CD4-positive, alpha-beta T cell treated with Interleukin-6 for 4 hours (primary cell): Measurements from ENCODE around the gene WDSUB1.

ENCODE experiments used
- DNase-seq: peaks from one replicate; pipeline ENCODE4 v3.0.0-alpha.2; 2020; ENCODE audit warnings: mixed read lengths

Gene WDSUB1

GRCh38 chr2:159265171-159265576 is 21.3 kb downstream of the WDSUB1 start:
- DNase-seq: no peak

- no peak for DNase-seq
Measured at GRCh38 chr2:159262904-159263303, 23.6 kb downstream of the WDSUB1 start.

GRCh38 chr2:159262226-159262625 is 24.3 kb downstream of the WDSUB1 start:
- DNase-seq: no peak

GRCh38 chr2:159256159-159256558 is 30.3 kb downstream of the WDSUB1 start:
- DNase-seq: no peak

DNA sequence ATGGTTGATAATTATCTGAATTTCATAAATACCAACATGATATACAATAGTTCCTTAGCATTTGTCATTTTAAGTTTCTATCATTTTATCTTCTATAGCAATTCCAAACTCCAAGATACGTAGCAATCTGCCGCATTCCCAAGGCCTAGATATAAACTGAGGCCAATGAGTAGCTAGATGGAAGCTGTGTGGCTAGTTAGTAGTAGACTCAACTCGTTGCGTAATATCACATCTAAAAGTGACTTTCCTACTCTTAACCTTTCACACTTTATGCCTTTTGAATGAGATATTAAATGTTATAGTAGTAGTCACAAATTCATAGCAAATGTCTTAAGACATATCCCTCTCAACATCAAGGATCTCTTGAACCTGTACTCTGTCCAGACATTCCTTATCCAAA is 33.6 kb downstream of the WDSUB1 start:
- no peak for DNase-seq

GRCh38 chr2:159251296-159252173 is 35.0 kb downstream of the WDSUB1 start:
- DNase-seq: no peak

GRCh38 chr2:159249990-159250715 is 36.4 kb downstream of the WDSUB1 start:
- no peak for DNase-seq

GRCh38 chr2:159246325-159246988 is 40.0 kb downstream of the WDSUB1 start:
- no peak for DNase-seq

DNA sequence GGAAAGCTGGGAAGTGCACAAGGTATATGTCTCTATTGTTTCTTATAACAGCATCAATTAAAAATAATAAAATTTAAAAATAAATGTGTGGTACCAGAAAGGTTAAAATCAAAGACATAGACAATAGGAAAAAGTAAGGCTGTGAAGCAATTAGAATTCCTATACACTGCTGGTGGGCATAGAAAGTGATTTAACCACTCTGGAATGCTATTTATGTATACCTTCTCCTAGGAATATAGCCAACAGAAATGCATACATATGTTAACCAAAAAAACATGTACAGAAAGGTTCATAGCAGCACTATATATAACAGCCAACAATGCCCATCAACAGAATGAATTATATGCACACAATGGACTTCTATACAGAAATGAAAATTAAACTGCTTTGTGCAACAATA is 43.0 kb downstream of the WDSUB1 start:
- DNase-seq: no peak

DNA sequence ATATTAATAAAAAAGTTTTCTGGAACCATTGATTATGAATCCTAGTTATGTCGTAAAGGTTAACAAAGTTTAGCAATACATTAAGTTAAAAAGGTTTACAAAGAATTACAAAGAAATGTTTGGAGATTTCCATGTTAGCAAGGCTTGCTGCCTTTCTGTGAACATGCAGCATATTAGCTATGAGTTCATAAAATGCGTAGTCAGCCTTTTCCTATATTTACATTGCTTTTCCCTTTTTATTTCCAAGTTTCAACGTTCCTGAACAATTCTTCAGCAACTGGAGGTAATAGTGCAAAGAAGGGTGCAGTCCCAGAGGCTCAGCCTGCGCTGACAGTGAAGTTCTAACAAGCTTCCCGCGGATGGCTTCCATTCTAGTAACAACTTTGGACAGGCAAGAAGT is 51.6 kb downstream of the WDSUB1 start:
- no peak for DNase-seq

DNA sequence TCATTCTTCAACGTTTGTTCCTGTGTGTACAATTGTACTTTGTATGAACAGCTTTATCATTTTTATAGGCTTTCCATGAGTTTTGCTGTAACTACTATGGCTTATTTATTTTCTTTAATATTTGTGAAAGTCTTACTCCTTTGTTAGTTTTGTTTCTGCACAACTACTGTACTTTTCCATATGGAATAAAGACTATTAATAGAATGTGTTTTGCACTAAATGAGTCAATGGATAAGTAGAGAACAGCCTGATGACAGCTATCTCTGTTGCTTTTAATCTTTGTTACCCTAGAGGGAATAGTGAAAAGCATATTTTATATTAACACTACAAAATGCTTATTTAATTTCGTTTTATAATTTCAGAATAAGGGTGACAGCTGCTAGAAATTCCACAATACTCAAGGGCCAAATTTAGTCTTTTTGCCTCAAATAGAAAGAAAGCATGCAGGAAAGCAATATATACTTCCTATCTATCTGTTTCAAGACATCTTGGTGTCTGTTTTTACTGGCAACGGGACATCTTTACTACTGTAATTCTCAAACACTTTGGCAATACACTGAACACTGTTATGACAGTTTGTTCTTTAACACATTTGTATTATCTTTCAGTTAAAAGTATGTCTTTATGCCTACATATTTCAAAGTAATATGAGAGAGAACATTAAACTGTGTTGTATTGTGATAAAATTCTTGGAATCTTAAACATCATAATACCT is 53.9 kb downstream of the WDSUB1 start:
- DNase-seq: no peak

DNA sequence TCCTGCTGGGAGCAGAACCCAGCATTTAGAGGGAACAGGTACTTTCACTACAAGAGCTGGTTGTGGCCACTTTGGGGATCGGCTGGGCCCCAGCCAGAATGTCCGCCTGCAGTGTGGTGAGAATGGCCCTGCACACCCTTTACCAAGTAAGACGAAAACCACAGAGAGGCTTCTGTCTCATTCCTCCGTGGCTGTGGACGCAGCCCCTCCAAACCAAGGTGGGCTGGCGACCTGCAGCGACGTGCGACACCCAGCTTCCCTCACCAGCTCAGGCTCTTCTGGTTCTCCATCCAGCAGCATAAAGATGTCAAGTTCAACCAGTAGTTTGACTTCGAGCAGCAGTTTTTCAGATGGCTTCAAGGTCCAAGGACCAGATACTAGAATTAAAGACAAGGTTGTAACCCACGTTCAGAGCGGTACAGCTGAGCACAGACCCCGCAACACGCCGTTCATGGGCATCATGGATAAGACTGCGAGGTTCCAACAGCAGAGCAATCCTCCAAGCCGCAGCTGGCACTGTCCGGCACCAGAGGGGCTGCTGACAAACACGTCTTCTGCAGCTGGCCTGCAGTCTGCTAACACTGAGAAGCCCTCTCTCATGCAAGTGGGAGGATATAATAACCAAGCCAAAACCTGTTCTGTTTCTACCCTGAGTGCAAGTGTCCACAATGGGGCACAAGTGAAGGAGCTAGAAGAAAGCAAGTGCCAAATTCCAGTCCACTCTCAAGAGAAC is 56.2 kb downstream of the WDSUB1 start:
- no peak for DNase-seq

GRCh38 chr2:159229476-159230144 is 56.9 kb downstream of the WDSUB1 start:
- DNase-seq: no peak

- no peak for DNase-seq
Measured at GRCh38 chr2:159228081-159228581, 58.4 kb downstream of the WDSUB1 start.

DNA sequence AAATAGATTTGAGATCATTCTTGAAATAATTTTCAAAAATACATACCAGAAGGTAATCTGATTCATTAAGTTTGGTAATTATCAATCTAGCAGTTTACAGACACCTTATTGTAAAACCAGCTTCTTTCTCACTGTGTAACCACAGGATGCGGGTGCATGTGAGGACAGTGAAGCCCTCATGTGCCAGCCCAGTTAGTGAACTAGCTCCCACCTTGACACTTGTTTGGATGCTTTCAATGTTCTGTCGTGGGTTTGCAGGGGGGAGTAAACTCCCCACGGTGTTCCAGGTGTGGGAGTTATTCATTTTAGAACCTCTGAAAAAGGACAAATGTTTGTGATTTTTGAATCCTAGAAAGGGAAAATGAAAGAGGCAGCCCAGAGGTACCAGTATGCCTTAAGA is 59.0 kb downstream of the WDSUB1 start:
- no peak for DNase-seq

GRCh38 chr2:159226608-159227385 is 59.7 kb downstream of the WDSUB1 start:
- DNase-seq: no peak

DNA sequence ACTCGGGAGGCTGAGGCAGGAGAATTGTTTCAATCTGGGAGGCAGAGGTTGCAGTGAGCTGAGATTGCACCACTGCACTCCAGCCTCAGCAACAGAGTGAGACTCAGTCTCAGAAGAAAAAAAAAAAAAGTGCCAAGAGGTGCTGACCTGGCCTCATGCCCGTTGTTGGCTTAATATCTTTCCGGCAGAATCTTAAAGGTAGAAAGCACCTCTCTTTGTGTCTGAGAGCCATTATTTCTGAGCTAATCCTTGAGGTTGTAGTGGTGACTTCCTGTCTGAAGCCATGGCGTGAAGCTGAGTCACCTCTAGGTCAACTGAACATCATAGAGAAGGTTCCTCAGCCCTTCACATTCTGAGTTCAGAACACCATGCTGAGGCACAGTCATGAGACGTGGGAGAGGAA is 60.4 kb downstream of the WDSUB1 start:
- DNase-seq: peak; percentile 13

GRCh38 chr2:159225025-159226016 is 61.2 kb downstream of the WDSUB1 start:
- no peak for DNase-seq
